ENCODE results near the gene SELENOS. TPM values are rescaled to one million over a fixed set of nuclear protein-coding genes. Genes with fewer than 3 reads are reported as not detected.

Gene SELENOS
- total and polyA plus RNA-seq, 9 of the 15 experiments (the other 6 are each of a cell fraction or from before 2014, with no cell fraction given), result 24.9 to 57.4 (median 47.9) TPM

- no peak for TF ChIP-seq FOXO4 (CRISPR knock-in tag; IDR thresholded peaks at IDR 0.05)
- no peak for TF ChIP-seq HMG20A (CRISPR knock-in tag; conservative IDR thresholded peaks at IDR 0.05)
- peak; percentile 95 for TF ChIP-seq TFAP4 (CRISPR knock-in tag; IDR thresholded peaks at IDR 0.05; ENCODE audit: borderline replicate concordance)
- TF ChIP-seq CUX1 (CRISPR knock-in tag; IDR thresholded peaks at IDR 0.05), result no peak
- TF ChIP-seq, protein P1, sequence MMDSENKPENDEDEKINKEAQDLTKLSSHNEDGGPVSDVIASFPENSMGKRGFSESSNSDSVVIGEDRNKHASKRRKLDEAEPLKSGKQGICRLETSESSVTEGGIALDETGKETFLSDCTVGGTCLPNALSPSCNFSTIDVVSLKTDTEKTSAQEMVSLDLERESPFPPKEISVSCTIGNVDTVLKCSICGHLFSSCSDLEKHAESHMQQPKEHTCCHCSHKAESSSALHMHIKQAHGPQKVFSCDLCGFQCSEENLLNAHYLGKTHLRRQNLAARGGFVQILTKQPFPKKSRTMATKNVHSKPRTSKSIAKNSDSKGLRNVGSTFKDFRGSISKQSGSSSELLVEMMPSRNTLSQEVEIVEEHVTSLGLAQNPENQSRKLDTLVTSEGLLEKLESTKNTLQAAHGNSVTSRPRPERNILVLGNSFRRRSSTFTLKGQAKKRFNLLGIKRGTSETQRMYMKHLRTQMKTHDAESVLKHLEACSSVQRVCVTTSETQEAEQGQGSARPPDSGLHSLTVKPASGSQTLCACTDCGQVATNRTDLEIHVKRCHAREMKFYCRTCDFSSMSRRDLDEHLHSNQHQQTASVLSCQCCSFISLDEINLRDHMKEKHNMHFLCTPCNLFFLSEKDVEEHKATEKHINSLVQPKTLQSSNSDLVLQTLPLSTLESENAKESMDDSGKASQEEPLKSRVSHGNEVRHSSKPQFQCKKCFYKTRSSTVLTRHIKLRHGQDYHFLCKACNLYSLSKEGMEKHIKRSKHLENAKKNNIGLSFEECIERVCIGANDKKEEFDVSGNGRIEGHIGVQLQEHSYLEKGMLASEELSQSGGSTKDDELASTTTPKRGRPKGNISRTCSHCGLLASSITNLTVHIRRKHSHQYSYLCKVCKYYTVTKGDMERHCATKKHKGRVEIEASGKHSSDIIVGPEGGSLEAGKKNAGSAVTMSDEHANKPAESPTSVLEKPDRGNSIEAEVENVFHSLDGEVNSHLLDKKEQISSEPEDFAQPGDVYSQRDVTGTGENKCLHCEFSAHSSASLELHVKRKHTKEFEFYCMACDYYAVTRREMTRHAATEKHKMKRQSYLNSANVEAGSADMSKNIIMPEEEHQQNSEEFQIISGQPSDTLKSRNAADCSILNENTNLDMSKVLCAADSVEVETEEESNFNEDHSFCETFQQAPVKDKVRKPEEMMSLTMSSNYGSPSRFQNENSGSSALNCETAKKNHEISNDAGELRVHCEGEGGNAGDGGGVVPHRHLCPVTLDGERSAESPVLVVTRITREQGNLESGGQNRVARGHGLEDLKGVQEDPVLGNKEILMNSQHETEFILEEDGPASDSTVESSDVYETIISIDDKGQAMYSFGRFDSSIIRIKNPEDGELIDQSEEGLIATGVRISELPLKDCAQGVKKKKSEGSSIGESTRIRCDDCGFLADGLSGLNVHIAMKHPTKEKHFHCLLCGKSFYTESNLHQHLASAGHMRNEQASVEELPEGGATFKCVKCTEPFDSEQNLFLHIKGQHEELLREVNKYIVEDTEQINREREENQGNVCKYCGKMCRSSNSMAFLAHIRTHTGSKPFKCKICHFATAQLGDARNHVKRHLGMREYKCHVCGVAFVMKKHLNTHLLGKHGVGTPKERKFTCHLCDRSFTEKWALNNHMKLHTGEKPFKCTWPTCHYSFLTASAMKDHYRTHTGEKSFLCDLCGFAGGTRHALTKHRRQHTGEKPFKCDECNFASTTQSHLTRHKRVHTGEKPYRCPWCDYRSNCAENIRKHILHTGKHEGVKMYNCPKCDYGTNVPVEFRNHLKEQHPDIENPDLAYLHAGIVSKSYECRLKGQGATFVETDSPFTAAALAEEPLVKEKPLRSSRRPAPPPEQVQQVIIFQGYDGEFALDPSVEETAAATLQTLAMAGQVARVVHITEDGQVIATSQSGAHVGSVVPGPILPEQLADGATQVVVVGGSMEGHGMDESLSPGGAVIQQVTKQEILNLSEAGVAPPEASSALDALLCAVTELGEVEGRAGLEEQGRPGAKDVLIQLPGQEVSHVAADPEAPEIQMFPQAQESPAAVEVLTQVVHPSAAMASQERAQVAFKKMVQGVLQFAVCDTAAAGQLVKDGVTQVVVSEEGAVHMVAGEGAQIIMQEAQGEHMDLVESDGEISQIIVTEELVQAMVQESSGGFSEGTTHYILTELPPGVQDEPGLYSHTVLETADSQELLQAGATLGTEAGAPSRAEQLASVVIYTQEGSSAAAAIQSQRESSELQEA (IDR thresholded peaks at IDR 0.05; ENCODE audit: low read depth), result no peak
- no peak for TF ChIP-seq ZFP1 (CRISPR knock-in tag; IDR thresholded peaks at IDR 0.05)
Observed at GRCh38 chr15:101255615-101256241, 21.6 kb downstream of the SELENOS start (continued).

All from K562 (cell line).